ENCODE data around the gene DPEP3.

Gene DPEP3

DNA sequence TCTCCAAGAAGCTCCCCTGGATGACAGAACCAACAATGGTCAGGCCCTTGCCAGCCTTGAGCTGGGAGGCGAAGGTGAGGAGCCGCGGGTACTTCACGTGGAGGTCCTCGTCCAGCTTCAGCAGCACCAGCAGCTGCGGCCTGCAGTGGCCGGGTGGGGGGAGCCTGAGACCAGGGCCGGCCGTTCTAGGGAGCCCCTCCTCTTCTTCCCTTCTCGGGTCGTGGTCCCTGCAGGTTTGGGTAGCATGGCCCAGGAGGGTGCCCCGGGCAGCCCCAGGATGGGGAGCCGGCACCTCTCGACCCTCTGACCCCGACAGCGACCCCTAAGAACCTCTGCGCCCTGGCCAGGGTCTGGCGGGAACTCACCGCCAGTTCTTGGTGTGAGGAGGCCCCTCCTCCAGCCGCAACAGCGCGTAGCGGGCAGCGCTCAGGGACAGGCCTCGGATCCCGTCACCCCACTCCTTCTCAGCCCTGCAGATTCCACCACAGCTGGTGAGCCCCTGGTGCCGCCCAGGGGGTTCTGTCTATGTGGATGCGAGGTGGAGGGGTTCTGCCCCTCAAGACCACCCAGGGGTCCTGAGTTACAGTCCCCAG lies 33.2 kb downstream of the DPEP3 start:
- H3K36me3 ChIP-seq (ENCODE audit: low read length), result no peaks in the 10 kb centered on the region
- no peak overlapping the region for H3K27ac ChIP-seq (ENCODE audit: low read depth, low read length)
- H3K4me2 ChIP-seq (ENCODE audit: low read depth, low read length, poor library complexity, severe bottlenecking), result no peak overlapping the region

DNA sequence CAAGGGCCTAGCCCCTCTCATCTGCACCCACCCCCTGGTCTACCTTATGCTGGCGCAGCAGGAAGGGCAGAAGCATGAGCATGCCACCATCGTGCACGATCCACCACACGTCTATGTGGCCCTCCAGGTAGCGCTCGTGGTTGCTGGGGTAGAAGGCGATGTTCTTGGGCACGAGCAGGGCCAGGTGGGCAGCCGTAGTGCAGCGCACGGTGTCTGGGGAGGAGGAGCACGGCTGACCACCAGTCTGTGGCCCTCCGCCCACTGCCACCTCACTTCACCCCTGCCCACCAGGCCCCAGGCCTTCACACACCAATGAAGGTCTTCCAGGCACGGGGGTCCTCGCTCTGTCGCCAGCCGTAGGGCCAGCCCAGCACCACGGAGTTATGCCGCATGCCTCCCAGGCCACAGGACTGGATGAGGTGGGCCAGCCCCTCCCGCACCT lies 34.1 kb downstream of the DPEP3 start:
- no peak overlapping the region for H3K27ac ChIP-seq (ENCODE audit: low read depth, low read length)
- H3K27me3 ChIP-seq (ENCODE audit: low read length), result no peaks in the 10 kb centered on the region
- H4K20me1 ChIP-seq (ENCODE audit: low read depth, low read length), result no peaks in the 10 kb centered on the region
- H3K9me3 ChIP-seq (ENCODE audit: insufficient read depth, low read length), result no peaks in the 10 kb centered on the region
- no peaks in the 10 kb centered on the region for H3K9me2 ChIP-seq (replicated peaks; ENCODE audit: insufficient read depth, low read length)
- H3K79me2 ChIP-seq (ENCODE audit: insufficient read depth, low read length), result no peaks in the 10 kb centered on the region
- TF ChIP-seq, protein P1, sequence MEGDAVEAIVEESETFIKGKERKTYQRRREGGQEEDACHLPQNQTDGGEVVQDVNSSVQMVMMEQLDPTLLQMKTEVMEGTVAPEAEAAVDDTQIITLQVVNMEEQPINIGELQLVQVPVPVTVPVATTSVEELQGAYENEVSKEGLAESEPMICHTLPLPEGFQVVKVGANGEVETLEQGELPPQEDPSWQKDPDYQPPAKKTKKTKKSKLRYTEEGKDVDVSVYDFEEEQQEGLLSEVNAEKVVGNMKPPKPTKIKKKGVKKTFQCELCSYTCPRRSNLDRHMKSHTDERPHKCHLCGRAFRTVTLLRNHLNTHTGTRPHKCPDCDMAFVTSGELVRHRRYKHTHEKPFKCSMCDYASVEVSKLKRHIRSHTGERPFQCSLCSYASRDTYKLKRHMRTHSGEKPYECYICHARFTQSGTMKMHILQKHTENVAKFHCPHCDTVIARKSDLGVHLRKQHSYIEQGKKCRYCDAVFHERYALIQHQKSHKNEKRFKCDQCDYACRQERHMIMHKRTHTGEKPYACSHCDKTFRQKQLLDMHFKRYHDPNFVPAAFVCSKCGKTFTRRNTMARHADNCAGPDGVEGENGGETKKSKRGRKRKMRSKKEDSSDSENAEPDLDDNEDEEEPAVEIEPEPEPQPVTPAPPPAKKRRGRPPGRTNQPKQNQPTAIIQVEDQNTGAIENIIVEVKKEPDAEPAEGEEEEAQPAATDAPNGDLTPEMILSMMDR (IDR thresholded peaks at IDR 0.05; ENCODE audit: insufficient read depth, low read length, poor library complexity, severe bottlenecking), result no peak
- TF ChIP-seq EZH2phosphoT487 (conservative IDR thresholded peaks at IDR 0.05; ENCODE audit: low read length), result no peak
- no peak overlapping the region for H3K9ac ChIP-seq (ENCODE audit: low read length)
- H3K4me2 ChIP-seq (ENCODE audit: low read depth, low read length, poor library complexity, severe bottlenecking), result no peak overlapping the region
- H3K36me3 ChIP-seq (ENCODE audit: low read length), result no peaks in the 10 kb centered on the region
- H3K4me3 ChIP-seq (ENCODE audit: insufficient read depth, low read length, poor library complexity, severe bottlenecking), result no peak overlapping the region
- H2AFZ ChIP-seq (ENCODE audit: low read depth, low read length, severe bottlenecking), result no peak overlapping the region
- peaks cover 7% of the 10 kb centered on the region; the same call in 1 of the 2 replicates for H3F3A ChIP-seq (ENCODE audit: insufficient read depth)

More for the DNA sequence above, 33.2 kb downstream of the DPEP3 start:
- no peaks in the 10 kb centered on the region for H4K20me1 ChIP-seq (ENCODE audit: low read depth, low read length)
- no peaks in the 10 kb centered on the region for H3K9me3 ChIP-seq (ENCODE audit: insufficient read depth, low read length)
- no peaks in the 10 kb centered on the region for H3K27me3 ChIP-seq (ENCODE audit: low read length)
- H3K9me2 ChIP-seq (replicated peaks; ENCODE audit: insufficient read depth, low read length), result no peaks in the 10 kb centered on the region
- H3F3A ChIP-seq (ENCODE audit: insufficient read depth), result no peaks in the 10 kb centered on the region
- no peaks in the 10 kb centered on the region for H3K79me2 ChIP-seq (ENCODE audit: insufficient read depth, low read length)
- H3K4me3 ChIP-seq (ENCODE audit: insufficient read depth, low read length, poor library complexity, severe bottlenecking), result no peak overlapping the region
- H2AFZ ChIP-seq (ENCODE audit: low read depth, low read length, severe bottlenecking), result no peak overlapping the region
- H3K9ac ChIP-seq (ENCODE audit: low read length), result no peak overlapping the region
- TF ChIP-seq EZH2phosphoT487 (conservative IDR thresholded peaks at IDR 0.05; ENCODE audit: low read length), result no peak
- TF ChIP-seq, protein P1 (IDR thresholded peaks at IDR 0.05; ENCODE audit: insufficient read depth, low read length, poor library complexity, severe bottlenecking), result no peak

DNA sequence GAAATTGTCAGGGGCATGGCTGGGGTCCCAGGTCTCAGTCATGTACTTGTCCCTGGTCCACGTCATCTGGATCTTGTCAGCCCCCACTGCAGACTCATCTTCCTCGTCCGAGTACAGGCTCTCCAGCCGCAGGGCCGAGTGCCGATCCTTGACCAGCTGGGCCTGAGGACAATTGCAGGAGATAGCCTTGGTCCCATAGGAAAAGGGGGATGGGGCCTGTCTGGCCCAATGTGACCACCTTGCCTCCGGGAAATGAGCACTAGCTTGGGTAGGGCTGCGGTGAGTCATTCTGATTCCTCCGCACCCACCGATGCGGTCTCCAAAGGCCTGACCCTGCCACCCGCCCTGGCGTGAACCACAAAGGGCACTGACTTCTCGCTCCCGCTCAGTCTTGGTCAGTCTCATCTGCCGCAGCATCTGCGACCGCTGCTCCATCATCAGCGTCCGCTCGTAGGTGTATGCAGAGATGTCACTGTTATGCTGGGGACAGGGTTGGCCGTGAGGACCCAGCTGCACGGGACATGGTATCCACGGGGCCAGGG lies 34.8 kb downstream of the DPEP3 start:
- no peaks in the 10 kb centered on the region for H3K9me2 ChIP-seq (replicated peaks; ENCODE audit: insufficient read depth, low read length)
- H3K36me3 ChIP-seq (ENCODE audit: low read length), result no peaks in the 10 kb centered on the region
- no peaks in the 10 kb centered on the region for H3K79me2 ChIP-seq (ENCODE audit: insufficient read depth, low read length)
- no peak overlapping the region for H3K27ac ChIP-seq (ENCODE audit: low read depth, low read length)
- no peak overlapping the region for H3K4me3 ChIP-seq (ENCODE audit: insufficient read depth, low read length, poor library complexity, severe bottlenecking)
- H3K27me3 ChIP-seq (ENCODE audit: low read length), result no peaks in the 10 kb centered on the region
- H2AFZ ChIP-seq (ENCODE audit: low read depth, low read length, severe bottlenecking), result no peak overlapping the region
- no peak overlapping the region for H3K4me2 ChIP-seq (ENCODE audit: low read depth, low read length, poor library complexity, severe bottlenecking)
- TF ChIP-seq, protein P1 (IDR thresholded peaks at IDR 0.05; ENCODE audit: insufficient read depth, low read length, poor library complexity, severe bottlenecking), result no peak
- TF ChIP-seq EZH2phosphoT487 (conservative IDR thresholded peaks at IDR 0.05; ENCODE audit: low read length), result no peak
- no peak overlapping the region for H3K9ac ChIP-seq (ENCODE audit: low read length)
- H4K20me1 ChIP-seq (ENCODE audit: low read depth, low read length), result no peaks in the 10 kb centered on the region
- no peaks in the 10 kb centered on the region for H3K9me3 ChIP-seq (ENCODE audit: insufficient read depth, low read length)
- H3F3A ChIP-seq (ENCODE audit: insufficient read depth), result peaks cover 7% of the 10 kb centered on the region; the same call in 1 of the 2 replicates
